SK-N-SH treated with all-trans-retinoic acid at 6 μM for 48 hours (cell line): Measurements from ENCODE around the gene NACA2.

Experiments used
- BACH2 ChIP-seq: fragments of 250-450 bp; sonication (Bioruptor Pico); IDR thresholded peaks from 2 replicates; pipeline ENCODE4 v1.9.0; 2021; ENCODE audit warnings: mild to moderate bottlenecking, borderline replicate concordance
- ISL1 ChIP-seq: fragments of 250-450 bp; sonication (Bioruptor Pico); IDR thresholded peaks from 2 replicates; pipeline ENCODE4 v2.1.2; 2022; ENCODE audit warnings: mild to moderate bottlenecking, moderate library complexity
- PPARA ChIP-seq: fragments of 250-450 bp; sonication (Bioruptor Pico); IDR thresholded peaks from 2 replicates; pipeline ENCODE4 v1.5.0; 2020; ENCODE audit warnings: mild to moderate bottlenecking, borderline replicate concordance
- TOX ChIP-seq: fragments of 250-450 bp; sonication (Bioruptor Pico); IDR thresholded peaks from 2 replicates; pipeline ENCODE4 v1.8.0; 2021; ENCODE audit warnings: mild to moderate bottlenecking, moderate library complexity, borderline replicate concordance
- ZFP3 ChIP-seq: fragments of 250-450 bp; sonication (Bioruptor Pico); IDR thresholded peaks from 2 replicates; pipeline ENCODE4 v1.5.0; 2020; ENCODE audit warnings: mild to moderate bottlenecking, moderate library complexity
- ZFP30 ChIP-seq: fragments of 450-650 bp; formaldehyde crosslinking; IDR thresholded peaks from 2 replicates; pipeline ENCODE4 v1.5.0; 2022; ENCODE audit warnings: mild to moderate bottlenecking, moderate library complexity
- TF ChIP-seq, protein P1 (sequence below): fragments of 250-450 bp; sonication (Bioruptor Pico); IDR thresholded peaks from 2 replicates; pipeline ENCODE4 v1.5.1; 2021; ENCODE audit warnings: mild to moderate bottlenecking, moderate library complexity
- TF ChIP-seq, protein P2 (sequence below): fragments of 250-450 bp; sonication (Bioruptor Pico); IDR thresholded peaks from 2 replicates; pipeline ENCODE4 v1.8.0; 2020; ENCODE audit warnings: mild to moderate bottlenecking, moderate library complexity, borderline replicate concordance
- TF ChIP-seq, protein P3 (sequence below): fragments of 250-450 bp; sonication (Bioruptor Pico); IDR thresholded peaks from 2 replicates; pipeline ENCODE4 v1.5.1; 2020; ENCODE audit warnings: low read depth, mild to moderate bottlenecking, moderate library complexity

DNA sequence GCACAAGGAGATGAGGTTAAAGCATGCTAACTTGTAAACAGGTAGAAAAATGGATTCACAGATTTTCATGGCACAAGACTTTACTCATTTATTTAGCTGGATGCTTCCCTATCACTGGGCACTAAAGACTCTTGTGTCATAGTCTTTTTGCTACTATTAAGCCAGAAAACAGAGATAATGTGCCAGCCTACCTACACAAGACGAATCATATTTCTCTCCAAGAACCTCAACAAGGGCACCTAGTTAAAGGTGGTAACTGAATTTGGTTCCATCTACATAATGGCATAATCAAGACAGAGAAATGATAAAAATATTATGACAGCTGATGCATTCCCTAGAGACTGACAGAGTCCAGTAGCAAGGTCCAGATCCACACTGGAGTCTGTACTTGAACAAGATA is 3.8 kb downstream of the NACA2 start:
- TF ChIP-seq ZFP30 (CRISPR knock-in tag) = no peak
- TF ChIP-seq, protein P1, sequence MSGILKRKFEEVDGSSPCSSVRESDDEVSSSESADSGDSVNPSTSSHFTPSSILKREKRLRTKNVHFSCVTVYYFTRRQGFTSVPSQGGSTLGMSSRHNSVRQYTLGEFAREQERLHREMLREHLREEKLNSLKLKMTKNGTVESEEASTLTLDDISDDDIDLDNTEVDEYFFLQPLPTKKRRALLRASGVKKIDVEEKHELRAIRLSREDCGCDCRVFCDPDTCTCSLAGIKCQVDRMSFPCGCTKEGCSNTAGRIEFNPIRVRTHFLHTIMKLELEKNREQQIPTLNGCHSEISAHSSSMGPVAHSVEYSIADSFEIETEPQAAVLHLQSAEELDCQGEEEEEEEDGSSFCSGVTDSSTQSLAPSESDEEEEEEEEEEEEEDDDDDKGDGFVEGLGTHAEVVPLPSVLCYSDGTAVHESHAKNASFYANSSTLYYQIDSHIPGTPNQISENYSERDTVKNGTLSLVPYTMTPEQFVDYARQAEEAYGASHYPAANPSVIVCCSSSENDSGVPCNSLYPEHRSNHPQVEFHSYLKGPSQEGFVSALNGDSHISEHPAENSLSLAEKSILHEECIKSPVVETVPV = no peak
- no peak for TF ChIP-seq PPARA (CRISPR knock-in tag)
- TF ChIP-seq TOX = no peak
- TF ChIP-seq, protein P2, sequence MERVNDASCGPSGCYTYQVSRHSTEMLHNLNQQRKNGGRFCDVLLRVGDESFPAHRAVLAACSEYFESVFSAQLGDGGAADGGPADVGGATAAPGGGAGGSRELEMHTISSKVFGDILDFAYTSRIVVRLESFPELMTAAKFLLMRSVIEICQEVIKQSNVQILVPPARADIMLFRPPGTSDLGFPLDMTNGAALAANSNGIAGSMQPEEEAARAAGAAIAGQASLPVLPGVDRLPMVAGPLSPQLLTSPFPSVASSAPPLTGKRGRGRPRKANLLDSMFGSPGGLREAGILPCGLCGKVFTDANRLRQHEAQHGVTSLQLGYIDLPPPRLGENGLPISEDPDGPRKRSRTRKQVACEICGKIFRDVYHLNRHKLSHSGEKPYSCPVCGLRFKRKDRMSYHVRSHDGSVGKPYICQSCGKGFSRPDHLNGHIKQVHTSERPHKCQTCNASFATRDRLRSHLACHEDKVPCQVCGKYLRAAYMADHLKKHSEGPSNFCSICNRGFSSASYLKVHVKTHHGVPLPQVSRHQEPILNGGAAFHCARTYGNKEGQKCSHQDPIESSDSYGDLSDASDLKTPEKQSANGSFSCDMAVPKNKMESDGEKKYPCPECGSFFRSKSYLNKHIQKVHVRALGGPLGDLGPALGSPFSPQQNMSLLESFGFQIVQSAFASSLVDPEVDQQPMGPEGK (CRISPR knock-in tag) = no peak
- TF ChIP-seq ISL1 (CRISPR knock-in tag) = no peak
- no peak for TF ChIP-seq BACH2 (CRISPR knock-in tag)
- TF ChIP-seq, protein P3, sequence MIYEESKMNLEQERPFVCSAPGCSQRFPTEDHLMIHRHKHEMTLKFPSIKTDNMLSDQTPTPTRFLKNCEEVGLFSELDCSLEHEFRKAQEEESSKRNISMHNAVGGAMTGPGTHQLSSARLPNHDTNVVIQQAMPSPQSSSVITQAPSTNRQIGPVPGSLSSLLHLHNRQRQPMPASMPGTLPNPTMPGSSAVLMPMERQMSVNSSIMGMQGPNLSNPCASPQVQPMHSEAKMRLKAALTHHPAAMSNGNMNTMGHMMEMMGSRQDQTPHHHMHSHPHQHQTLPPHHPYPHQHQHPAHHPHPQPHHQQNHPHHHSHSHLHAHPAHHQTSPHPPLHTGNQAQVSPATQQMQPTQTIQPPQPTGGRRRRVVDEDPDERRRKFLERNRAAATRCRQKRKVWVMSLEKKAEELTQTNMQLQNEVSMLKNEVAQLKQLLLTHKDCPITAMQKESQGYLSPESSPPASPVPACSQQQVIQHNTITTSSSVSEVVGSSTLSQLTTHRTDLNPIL (CRISPR knock-in tag) = no peak
- TF ChIP-seq ZFP3 = no peak
